SK-N-DZ (cell line): ENCODE data around the gene DYRK1A.

Source experiments
- DNase-seq: peaks from one replicate; pipeline ENCODE4 v3.0.0-alpha.2; 2015; ENCODE audit warnings: low spot score

Gene DYRK1A

GRCh38 chr21:37565530-37566223 lies 199.1 kb downstream of the DYRK1A start:
- no peak for DNase-seq

- DNase-seq = no peak
These were observed 200.4 kb downstream of the DYRK1A start for GRCh38 chr21:37566790-37567615.

GRCh38 chr21:37568415-37568814 lies 201.8 kb downstream of the DYRK1A start:
- DNase-seq = no peak

- DNase-seq = no peak
These were observed 202.3 kb downstream of the DYRK1A start for GRCh38 chr21:37568916-37569315.

GRCh38 chr21:37571442-37571841 lies 204.9 kb downstream of the DYRK1A start:
- no peak for DNase-seq

GRCh38 chr21:37574316-37574715 lies 207.7 kb downstream of the DYRK1A start:
- DNase-seq = no peak

- DNase-seq = no peak
These were observed 208.2 kb downstream of the DYRK1A start for GRCh38 chr21:37574751-37575150.

GRCh38 chr21:37575580-37575979 lies 209.0 kb downstream of the DYRK1A start:
- DNase-seq = no peak
